ENCODE measurements around the gene DCLK3.

Gene DCLK3

DNA sequence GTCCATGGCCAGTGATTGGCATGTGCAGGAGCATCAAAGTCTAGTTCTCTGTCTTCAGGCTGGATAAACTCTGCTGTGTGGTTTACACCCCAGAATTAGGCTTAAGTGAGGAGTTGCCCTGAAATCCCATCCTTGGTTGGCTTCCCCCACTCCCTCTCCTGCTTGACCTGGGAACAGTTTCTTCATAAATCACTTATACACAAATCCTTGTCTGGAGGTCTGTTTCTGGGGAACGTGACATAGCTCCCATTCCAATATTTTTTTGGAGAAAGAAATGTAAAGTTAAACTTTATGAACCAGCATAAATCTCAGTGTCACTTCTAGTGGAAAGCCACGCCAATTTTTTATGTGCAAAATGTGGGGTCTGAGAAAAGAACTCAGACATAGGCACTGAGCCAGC lies 98.2 kb downstream of the DCLK3 start:
- DNase-seq, result no peak

DNA sequence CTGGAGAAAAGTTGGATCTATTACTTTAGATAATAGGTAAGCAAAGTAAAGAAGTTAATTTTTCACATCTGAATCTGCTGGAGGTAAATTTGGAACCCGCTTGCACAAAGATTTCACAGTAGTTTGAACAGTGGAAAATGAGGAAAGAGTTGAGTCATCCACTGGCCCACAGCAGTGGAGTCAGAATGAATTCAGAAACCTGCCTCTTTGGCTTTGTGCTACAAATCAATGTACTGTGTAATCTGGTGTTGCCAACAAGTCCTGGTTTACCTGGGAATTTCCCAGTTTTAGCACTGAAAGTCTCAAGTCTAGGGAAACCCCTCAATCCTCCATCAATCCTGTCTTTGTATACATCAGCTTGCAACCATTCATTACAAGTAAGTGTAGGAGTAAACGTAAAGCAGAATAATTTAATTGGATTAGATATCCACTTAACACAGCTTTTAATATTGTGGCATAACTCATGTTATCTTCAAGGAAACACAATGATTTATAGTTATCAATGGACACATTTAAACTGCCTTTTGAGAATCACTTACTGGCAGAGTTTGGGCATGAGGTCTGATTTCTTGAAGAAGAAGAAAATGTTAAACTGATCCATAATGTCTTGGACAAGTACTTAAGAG lies 100.6 kb downstream of the DCLK3 start:
- DNase-seq, result no peak

DNA sequence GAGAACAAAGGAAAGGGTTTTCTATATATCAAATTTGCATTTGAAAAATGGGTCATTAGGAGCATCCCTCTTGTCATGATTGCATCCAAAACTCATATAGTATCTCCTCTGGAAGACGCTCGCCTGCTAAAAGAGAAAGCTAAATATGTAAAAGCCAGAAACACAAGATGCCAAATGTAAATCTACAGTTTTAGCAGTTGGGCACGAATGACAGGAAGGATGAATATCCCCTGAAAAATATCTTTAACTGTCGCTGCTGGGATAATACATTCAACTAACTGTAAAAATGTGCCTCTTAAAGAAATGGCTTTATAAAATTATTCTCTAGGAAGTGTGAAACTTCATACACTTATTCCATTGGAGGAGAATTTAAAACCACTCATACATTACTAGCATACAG lies 101.7 kb downstream of the DCLK3 start:
- DNase-seq, result no peak
